Stimulated activated CD4-positive, alpha-beta T cell treated with anti-CD3 and anti-CD28 coated beads, Interleukin-15, amount 100 ng/mL, for 48 hours (primary cell): ENCODE data around the gene CDH4.

ENCODE experiments used
- DNase-seq, 2 donors: peaks; one replicate each; pipeline ENCODE4 v3.0.0-alpha.2; 2020; ENCODE audit warnings: low read depth in 2 of 2

The CDH4 gene

DNA sequence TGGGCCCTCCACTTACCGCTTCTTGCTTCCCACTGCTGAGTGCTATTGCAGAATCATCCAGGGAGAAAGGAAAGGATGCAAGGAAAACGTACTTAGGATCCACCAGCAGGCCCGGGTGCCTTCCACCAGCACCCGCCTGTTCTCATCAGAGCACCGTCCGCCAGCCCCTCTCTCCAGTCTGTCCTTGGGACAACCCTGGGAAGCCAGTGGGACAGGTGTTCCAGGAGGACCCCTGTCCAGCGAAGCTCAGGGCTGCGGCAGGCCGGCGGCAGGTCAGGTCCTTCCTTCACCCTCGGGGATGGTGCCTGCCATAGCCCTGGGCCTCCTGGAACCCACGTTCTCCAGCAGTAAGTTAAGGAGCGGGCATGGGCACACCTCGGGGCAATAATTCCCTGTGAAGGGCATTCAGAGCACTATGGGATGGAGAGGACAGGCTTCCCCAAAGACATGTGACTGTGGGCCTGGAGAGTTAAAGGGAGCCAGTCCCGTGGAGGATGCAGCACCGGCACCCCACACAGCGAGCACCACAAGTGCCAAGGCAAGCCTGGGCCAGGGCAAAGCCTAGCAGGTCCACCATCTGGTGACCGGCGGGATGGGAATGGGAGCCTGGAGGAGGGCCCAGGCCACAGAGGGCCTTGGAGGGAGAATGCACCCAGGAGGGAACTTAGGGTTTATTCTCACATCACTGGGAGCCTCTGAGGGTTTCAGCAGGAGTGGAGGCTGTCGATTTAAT, 416.9 kb downstream of the CDH4 start:
- DNase-seq = no peak

DNA sequence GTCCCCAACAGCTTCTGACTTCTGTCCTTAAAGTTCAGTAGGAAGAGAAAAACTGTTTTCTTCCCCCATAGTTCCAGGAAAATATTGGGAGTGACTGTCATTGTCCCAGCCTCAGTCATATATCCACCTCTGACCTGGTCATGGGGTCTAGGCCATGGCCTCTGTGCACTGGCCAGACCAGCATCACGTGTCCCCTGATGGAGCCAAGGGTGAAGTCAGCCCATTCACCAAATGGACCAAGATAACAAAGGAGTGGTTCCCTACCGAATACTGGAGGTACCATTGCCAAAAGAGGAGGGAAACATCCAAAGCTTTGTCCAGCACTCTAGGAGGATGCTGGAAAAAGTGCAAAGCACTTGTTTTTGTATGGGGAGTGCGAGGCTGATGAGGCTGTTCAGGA, 418.2 kb downstream of the CDH4 start:
- DNase-seq = no peak

DNA sequence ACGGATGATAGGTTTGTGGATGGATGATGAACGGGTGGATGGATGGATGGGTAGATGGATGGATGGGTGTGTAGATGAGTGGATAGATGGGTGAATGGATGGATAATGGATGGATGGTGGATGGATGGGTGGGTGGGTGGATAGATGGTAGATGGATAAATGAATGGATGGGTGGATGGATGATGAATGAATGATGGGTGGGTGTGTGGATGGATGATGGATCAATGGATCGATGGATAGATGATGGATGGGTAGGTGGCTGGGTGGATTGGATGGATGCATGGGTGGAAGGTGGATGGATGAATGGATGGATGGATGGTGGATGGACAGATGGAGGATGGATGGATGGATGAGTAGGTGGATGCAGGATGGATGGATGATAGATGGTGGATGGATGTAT, 419.5 kb downstream of the CDH4 start:
- DNase-seq = no peak

DNA sequence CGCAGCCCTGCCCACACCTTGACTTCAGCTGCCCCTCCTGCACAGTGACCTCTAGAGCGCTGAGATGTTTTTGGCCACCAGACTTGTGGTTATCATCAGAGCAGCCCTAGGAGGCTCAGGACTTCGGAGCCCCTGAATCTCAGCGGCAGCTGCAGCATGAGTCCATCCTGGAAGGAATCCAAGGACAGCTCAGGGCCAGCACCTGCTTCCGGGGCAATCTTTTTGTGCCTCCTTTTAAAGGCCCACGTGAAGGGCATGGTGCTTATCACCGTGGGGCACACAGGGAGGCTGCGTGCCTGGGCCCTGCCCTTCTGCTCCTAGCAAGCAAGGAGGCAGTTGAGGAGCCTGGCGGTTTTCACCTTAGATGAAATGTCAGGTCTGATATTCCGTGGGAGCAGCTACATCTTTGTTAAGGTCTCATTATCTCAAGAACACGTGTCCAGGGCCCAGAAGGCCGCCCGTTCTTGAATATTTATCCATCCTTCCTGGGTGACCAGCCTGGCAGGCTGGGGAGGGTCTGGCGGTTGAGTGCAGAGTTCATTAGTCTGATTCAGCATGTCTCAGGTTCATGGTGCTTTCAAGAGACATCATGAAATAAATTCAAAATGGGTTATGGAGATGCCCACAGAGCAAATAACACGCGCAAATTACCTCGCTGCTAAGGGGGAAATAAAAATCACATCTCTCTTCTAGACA, 421.2 kb downstream of the CDH4 start:
- no peak for DNase-seq

DNA sequence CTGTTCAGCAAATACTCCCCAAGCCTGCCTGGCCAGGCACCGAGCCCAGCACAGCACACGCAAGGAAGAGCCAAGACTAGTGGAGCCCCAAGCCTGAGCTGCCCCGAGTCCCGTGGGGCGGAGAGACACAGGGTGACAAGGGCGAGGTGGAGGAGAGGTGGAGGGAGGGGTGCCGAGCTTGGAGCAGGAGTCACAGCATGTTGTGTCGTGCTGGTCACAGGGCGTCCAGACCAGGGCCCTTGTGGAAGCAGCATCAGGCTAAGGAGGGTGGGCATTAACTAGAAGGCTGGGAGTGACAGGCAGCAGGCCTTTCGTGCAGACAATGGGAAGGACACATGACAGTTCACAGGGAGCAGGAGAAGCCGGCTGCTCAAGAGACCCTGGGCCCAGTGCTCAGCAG, 422.1 kb downstream of the CDH4 start:
- DNase-seq = no peak

DNA sequence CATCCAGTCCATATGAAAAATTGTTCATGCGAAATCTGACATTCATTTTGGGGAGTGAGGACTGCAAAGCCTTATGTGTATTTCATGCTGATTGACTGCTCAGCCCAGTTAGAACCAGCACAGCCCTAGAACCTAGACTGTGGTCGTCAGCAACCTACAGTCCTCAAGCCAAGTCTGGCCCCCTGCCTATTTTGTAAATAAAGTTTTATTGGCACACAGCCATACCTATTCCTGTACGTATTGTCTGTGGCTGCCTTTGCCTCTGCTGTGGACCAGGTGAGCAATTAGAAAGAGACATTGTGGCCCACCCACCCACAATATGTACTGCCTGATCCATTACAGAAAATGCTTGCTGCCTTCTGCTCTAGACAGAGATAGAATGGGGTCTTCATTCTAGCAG, 422.6 kb downstream of the CDH4 start:
- DNase-seq = no peak

DNA sequence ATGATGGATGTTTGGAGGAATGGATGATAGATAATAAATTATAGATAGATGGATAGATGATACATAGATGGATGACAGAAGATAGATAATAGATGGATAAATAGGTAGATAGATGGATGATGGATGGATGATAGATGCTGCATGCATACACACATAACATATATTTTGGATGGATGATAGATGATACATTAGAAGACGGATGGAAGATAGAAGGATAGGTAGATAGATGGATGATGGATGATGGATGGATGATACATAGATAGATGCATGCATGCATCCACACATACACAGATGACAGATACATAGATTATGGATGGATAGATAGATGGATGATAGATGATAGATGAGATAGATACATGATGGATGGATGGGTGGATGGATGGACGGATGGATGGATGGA, 425.9 kb downstream of the CDH4 start:
- DNase-seq = no peak

DNA sequence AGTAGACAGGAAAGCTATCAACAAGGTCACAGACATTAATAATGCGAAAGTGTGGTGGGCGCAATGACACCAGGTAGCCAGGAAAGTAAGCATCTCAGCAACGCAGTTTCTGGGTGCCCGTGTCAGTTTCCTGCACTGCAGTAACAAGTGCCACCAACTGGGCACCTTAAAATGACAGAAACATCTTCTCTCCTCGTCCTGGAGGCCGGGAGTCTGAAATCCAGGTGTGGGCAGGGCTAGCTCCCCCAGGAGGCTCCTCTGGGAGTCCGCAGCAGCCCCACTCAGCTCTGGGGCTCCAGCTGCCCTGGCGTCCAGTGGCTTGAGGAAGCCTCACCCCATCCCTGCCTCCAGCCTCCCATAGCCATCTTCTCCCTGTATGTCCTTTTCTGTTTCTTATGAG, 426.4 kb downstream of the CDH4 start:
- DNase-seq = no peak

DNA sequence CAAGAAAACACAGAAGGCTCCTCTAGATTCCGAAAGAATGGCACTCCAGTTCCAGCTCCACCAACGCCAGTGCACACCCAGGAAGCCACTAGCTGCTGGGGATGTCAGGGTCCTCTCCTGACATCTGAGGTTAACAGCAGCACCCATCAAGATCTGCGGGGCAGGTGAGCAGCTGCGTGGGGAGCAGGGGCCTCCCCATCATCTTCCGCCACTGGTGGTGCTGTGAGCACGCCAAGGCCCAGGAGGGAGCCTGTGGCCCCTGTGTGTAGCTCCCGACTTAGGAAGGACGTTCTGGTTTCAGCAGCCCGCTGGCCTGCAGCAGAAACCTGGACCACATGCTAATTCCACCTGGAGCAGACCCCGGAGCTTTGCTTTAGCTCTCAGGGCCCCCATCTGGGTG, 427.4 kb downstream of the CDH4 start:
- DNase-seq = no peak

DNA sequence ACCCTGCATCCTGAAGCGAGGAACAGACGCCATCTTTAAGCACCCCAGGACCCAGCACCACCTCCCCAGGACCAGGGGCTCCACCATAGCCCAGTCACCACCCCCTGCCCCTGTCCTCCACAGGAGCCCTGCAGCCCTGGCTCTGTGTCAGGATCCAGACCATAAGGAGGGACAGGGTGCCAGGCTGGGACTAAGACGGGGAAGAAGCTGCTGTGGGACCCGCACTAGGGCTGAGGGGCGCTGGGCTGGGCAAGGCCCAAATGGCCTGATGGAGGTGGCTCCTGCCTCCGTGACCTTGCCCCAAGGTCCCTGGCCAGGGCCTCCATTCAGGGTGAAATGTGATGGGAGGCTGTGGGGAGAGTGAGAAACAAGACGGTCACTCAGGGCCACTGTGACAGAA, 428.0 kb downstream of the CDH4 start:
- no peak for DNase-seq

DNA sequence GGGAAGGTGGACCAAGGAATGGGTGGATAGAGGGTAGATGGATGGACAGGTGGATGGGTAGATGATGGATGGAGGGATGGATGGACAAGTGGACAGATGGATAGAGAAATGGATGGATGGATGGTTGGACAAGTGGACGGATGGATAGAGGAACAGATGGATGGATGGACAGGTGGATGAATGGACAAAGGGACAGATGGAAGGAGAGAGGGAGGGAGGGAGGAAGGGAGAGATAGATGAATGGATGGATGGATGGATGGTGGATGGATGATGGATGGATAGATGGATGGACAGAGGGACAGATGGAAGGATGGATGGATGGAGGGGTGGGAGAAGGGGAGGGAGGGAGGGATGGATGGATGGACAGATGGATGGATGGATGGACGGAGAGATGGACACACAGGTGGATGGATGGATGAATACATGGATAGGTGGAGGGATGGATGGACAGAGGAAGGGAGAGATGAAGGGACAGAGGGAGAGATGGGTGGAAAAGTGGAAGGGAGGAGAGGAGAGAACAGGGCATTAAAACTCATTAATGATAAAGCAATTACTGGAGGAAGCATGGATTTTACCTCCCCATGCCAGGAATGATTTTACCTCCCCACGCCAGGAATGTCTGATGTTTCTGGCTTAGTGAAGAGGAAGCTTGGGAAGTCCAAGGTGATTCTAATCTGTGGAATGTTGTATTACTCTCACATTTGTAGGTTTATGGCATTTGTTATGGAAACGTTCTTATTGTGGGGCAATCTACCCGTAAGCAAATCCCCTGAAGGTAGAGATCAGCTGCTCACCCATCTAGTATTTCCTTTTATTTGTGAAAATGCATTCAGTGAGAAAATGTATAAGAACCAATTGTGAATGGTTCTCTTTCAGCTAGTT, 430.3 kb downstream of the CDH4 start:
- DNase-seq = no peak

DNA sequence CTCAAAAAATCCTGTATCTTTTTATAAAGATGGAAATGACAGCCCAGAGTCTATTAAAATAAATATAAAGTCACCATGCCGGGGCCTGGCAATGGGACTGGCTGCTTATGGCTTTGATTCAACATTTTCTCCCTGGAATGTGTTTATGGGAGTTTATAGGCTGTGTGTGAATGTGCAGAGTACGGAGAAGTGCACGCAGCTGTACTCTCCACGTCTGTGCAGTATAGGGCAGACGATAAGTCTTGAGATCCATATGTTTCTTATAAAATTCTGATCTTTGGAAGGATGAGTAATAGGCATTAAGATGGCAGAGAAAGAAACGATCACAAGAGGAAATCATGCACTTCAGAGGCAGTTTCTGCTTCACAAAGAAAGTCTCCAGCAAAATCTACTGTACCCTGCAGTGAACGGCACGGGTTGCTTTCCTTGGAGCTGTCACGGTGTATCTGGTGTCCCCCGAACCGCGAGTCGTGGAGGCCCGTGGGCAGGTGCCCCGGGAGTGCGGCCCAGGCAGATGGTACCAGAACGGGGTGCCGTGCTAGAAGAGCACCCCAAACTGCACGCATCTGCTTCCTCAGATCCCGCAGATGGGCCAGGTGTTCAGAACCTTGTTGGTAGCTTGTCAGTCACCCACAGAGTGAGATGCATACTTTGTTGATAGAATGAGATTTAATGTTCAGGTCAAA, 431.1 kb downstream of the CDH4 start:
- no peak for DNase-seq

DNA sequence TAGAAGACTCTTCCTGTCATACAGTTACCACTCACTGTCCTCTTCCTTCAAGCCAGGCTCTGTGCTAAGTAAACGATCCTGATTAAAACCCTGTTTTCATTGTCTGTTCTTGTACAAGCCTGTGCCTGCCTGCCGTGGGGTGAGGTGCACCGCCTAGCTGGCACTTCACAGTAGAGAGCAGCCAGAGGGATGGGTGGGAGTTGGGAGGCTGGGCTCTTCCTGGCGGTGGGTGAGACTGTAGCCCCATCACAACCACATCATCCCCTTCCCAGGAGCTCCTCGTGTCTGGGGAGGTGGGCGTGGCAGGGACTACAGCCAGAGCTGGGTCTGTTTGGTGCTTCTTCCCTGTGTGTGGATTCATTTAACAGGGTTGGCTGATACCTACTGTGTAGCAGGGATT, 431.7 kb downstream of the CDH4 start:
- no peak for DNase-seq

DNA sequence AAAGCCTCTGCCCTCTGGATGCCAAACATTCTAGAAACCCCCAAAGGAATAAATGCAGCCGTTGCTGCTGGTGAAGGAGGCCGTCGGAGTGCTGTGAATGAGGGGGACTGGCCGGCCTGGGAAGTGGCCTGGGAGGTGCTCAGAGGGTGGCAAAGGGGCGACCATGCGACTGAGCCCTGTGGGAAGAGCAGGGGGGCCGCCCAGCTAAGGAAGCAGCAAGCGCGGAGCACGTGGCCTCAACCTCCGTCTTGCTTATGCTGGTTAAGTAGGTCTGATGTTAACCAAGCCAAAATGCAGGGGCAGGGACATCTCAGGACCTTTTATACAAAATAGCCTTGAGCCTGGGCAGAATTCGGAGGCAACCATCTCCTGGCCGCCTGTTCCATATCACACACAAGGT, 432.1 kb downstream of the CDH4 start:
- no peak for DNase-seq

DNA sequence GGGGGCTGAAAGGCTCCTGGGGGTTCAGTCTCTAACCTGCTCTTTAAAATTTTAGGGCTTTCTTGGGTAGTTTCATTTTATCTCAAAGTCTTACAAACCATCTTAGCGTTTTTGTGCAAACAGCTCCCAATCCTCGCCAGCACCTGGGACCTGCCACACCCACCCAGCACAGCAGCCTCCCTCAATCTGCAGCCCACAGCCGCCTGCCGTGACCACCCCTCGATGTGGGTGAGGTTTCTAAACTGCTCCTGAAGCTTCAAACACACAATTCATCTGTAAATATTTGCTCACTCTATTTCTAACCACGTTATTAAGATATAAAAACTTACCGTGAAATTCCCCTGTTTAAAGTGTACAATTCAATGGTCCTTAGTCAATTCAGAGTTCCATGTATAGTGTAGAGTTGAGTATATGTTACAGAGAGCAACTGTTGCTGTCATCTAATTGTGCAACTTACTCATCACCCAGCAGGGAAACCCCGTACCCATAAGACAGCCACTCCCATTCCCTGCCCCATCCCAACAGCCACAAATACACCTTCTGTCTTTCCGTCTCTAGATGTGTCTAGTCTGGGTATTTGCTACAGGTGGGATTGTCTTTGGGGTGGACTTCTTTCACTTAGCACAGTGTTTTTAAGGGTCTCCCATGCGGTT, 432.6 kb downstream of the CDH4 start:
- DNase-seq = no peak

DNA sequence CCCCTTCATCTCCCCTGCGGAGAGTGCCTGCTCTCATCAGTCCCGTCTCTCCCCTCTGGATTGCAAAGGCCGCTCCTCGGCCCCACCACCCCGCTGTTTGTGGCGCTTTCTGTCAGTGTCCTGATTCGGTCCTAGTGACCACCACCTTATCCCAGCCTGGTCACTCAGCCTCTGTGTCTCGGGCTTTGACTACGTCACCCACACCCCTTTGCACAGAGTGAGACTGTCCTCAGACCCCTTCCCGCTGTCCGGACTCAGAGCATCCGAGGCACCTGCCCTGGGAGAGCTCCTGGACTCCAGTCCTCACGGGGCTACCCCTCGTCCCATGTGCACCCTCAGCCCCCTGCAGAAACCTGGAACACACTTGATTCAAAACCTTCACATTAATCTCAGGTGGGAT, 433.4 kb downstream of the CDH4 start:
- no peak for DNase-seq

DNA sequence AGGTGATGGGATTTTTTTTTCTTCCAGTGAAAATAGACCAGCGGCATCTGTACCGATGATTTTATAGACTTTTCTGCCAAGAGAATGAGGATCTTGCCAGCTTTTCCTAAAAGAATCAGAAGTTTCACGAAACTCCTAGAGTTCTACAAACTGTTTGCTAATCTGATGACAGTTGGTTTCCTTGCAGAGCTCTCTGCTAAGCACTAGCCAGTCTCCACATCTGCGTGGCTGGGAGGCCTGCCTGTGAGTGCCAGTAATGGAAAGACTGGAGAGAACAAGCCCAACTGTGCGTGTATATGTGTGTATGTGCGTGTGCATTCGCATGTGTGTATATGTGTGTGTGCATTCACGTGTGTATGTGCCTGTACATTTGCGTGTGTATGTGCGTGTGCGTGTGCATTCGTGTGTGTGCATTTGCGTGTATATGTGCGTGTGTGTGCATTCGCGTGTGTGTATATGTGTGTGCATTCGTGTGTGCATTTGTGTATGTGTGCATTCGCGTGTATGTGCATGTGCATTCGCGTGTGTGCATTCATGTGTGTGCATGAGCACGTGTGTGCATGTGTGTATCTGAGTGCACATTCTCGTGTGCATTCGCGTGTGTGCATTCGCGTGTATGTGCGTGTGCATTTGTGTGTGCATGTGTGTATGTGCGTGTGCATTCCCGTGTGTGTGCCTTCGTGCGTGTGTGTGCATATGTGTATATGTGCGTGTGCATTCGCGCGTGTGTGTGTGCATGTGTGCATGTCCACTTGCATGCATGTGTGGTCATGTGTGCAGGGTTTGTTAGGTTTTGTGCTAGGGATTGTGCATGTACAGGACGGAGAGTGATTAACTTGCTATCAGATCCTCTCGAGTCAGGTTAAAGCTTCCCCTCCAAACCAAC, 434.2 kb downstream of the CDH4 start:
- no peak for DNase-seq

DNA sequence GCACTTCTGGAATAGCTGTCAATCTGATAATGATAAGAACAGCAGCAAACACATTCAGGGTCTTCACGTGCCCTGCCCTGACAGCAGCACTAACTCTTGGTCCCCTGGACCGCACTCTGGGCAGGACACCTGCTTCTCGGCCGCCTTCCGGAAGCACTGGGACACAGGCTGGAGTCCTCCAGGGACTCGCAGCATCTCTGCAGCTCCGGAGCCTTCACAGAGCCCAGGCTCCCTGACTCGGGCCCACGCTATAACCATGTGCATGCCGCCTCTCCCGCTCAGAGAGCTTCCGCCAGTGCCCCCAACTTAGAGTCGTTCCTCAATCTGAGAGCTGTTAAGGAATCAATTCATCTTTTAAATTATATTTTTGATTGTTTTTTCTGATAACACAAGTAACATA, 436.4 kb downstream of the CDH4 start:
- no peak for DNase-seq

DNA sequence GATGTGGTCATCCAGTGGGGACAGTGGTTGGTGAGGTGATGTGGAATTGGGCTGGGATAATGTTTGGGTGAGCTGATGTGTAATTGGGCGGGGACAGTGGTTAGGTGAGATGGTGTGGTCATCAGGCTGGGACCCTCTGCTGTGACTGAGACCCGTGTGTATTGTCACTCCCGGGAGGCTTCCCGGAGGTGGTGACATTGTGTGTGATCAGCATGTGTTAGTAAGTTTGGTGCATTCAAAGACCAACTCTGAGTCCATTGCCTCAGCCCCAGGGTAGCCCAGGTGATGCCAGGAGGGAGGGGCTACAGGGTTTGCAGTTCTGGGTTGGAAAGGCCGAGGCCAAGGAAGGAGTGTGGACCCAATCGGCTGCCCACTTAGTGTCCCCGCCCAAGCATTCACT, 438.1 kb downstream of the CDH4 start:
- no peak for DNase-seq

DNA sequence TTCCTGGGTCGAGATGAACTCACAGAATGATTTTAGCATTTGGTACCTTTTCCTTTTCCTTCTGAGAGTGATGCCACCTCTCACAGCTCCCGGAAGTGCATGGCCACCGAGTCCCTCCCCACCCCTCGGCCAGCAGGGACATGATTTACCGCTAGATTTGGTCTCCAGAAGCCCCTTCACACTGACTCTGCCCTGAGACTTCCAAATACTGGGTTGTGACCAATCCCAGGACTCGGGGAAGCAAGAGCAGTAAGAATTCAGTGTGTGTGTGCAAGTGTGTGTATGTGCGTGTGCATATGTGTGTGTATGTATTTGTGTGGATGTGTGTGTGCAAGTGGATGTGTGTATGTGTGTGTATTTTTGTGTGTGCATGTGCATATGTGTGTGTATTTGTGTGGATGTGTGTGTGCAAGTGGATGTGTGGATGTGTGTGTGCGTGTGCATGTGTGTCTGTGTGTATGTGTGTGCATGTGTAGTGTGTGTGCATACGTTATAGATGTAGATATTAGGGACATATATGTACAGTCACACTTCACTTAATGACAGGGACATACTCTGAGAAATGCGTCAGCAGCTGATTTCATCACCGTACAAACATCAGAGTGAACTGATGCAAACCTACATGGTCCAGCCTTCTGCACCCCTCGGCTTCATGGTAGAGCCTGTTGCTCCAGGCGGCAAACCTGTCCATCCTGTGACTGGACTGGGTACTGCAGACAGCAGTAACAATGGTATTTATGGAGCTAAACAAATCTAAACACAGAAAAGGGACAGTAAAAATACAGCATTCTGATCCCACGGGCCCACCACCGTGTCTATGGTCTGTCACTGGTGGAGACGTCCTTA, 439.2 kb downstream of the CDH4 start:
- DNase-seq = no peak
